K562 (cell line): Measurements from ENCODE around the gene TAF4. TPM values are rescaled to one million over a fixed set of nuclear protein-coding genes. Genes with fewer than 3 reads are reported as not detected.

ENCODE experiments used
- ATAC-seq: fragments of 200-7000 bp; cut with Tn5 transposase; 3 replicates; pipeline ENCODE4 v1.9.1; 2020; ENCODE audit warnings: moderate library complexity
- BruUV-seq: library from RNA; stranded (reverse); fragments of 400-500 nt; replicated peaks from 2 replicates; lab custom pipeline; 2021; lab: Mats Ljungman, UMichigan
- CTCF ChIA-PET: fragments of 300-600 bp; formaldehyde crosslinking; extraction: SDS; loops from one replicate; lab custom pipeline; 2021; ENCODE audit warnings: low intra/inter-chr PET ratio; lab: Yijun Ruan, JAX
- POLR2A ChIA-PET: fragments of 300-600, 350-650 bp; sonication (Branson Sonifier 250); formaldehyde crosslinking; extraction: SDS; loops from one replicate; lab custom pipeline; 2021; ENCODE audit warnings: antibody characterized with exemption, inconsistent platforms; lab: Yijun Ruan, JAX
- DNase-seq, 4 experiments: peaks; one replicate each; pipeline versions ENCODE4 v3.0.0 to v3.0.0-alpha.2; 2011 to 2018; ENCODE audit warnings: low spot score in 3 of 4, mixed read lengths in 3 of 4; ENCODE audit errors: extremely low read depth in 1 of 4
- FAIRE-seq: peaks from 2 replicates; lab custom pipeline; 2011; peaks lifted over from hg19 to GRCh38; lab: Jason Lieb, UNC
- H2AFZ ChIP-seq: 2 replicates; pipeline ENCODE4 v1.6.0; 2011; ENCODE audit warnings: low read depth, low read length, control low read depth, inconsistent platforms
- H3K27ac ChIP-seq: fragments of 200-600 bp; 3 replicates; pipeline ENCODE4 v1.8.0; 2011; ENCODE audit warnings: low read depth, mild to moderate bottlenecking, control low read depth, inconsistent platforms, low read length, moderate library complexity, mixed read lengths; ENCODE audit errors: extremely low read depth
- H3K27me3 ChIP-seq, 2 experiments: fragments of 300-600 bp in 1 of 2; 2 replicates in 1 of 2; 3 replicates in 1 of 2; pipeline versions ENCODE4 v1.6.0 to v1.8.0; 2011; ENCODE audit warnings: inconsistent platforms in 2 of 2, low read length in 2 of 2, mild to moderate bottlenecking in 1 of 2, mixed read lengths in 1 of 2, moderate library complexity in 1 of 2; ENCODE audit not compliant: control insufficient read depth in 2 of 2, insufficient read depth in 2 of 2
- H3K36me3 ChIP-seq: fragments of 300-600 bp; 3 replicates; pipeline ENCODE4 v1.8.0; 2011; ENCODE audit warnings: mild to moderate bottlenecking, low read length, inconsistent platforms; ENCODE audit not compliant: control insufficient read depth, insufficient read depth
- H3K4me1 ChIP-seq, 2 experiments: fragments of 200-600 bp in 1 of 2; replicated peaks in 1 of 2; 2 replicates in 1 of 2; 3 replicates in 1 of 2; pipeline versions ENCODE4 v1.5.1 to v1.8.0; 2011; ENCODE audit warnings: inconsistent platforms in 2 of 2, low read length in 2 of 2, mild to moderate bottlenecking in 1 of 2, mixed read lengths in 1 of 2, moderate library complexity in 1 of 2; ENCODE audit not compliant: control insufficient read depth in 2 of 2, insufficient read depth in 2 of 2
- H3K4me2 ChIP-seq: 2 replicates; pipeline ENCODE4 v1.6.1; 2011; ENCODE audit warnings: low read length, control low read depth, inconsistent platforms, mixed read lengths; ENCODE audit not compliant: insufficient read depth
- H3K4me3 ChIP-seq: fragments of 200-600 bp; sonication (generic), shearing (Covaris generic); 2 replicates; pipeline ENCODE4 v1.5.1; 2016; ENCODE audit warnings: control low read depth, inconsistent platforms
- H3K79me2 ChIP-seq: fragments of 200-600 bp; 3 replicates; pipeline ENCODE4 v1.8.0; 2011; ENCODE audit warnings: low read length, inconsistent platforms; ENCODE audit not compliant: control insufficient read depth, insufficient read depth
- H3K9ac ChIP-seq, 2 experiments: 2 replicates each; pipeline versions ENCODE4 v1.6.0 to v1.6.1; 2011; ENCODE audit warnings: low read depth in 2 of 2, low read length in 2 of 2, control low read depth in 1 of 2, inconsistent platforms in 1 of 2, mild to moderate bottlenecking in 1 of 2, mixed read lengths in 1 of 2; ENCODE audit not compliant: insufficient read depth in 1 of 2
- H3K9me1 ChIP-seq: one replicate; pipeline ENCODE4 v1.6.0; 2011; ENCODE audit warnings: inconsistent platforms, mild to moderate bottlenecking, low read length, moderate library complexity; ENCODE audit not compliant: control insufficient read depth, insufficient read depth
- H3K9me3 ChIP-seq: replicated peaks from 2 replicates; pipeline ENCODE4 v1.5.1; 2011; ENCODE audit warnings: low read depth, low read length, inconsistent platforms; ENCODE audit not compliant: control insufficient read depth, insufficient read depth
- H4K20me1 ChIP-seq: replicated peaks from 2 replicates; pipeline ENCODE4 v1.6.1; 2011; ENCODE audit warnings: low read length, inconsistent platforms, mixed read lengths; ENCODE audit not compliant: control insufficient read depth, insufficient read depth
- EWSR1 ChIP-seq: fragments of 450-650 bp; IDR thresholded peaks from 2 replicates; pipeline ENCODE4 v1.6.1; 2018; ENCODE audit warnings: borderline replicate concordance, mild to moderate bottlenecking, low read depth, moderate library complexity; ENCODE audit not compliant: partially characterized antibody
- FOXM1 ChIP-seq, 2 experiments: fragments of 450-650 bp in 1 of 2; sonication (generic) in 1 of 2; formaldehyde crosslinking in 1 of 2; IDR thresholded peaks; 2 replicates each; pipeline versions ENCODE4 v1.6.1 to v1.9.0; 2017 to 2022; ENCODE audit warnings: low read depth in 2 of 2, mild to moderate bottlenecking in 2 of 2, missing genetic modification reagents in 1 of 2, moderate library complexity in 1 of 2
- GABPA ChIP-seq: fragments of 200-800 bp; sonication (Bioruptor generic); conservative IDR thresholded peaks from 2 replicates; pipeline ENCODE4 v1.6.1; 2016; ENCODE audit warnings: low read depth, missing genetic modification characterization, missing compliant biosample characterization
- HEY1 ChIP-seq: fragments of 250-450 bp; sonication (Bioruptor Pico); IDR thresholded peaks from 2 replicates; pipeline ENCODE4 v1.5.0; 2020; ENCODE audit warnings: mild to moderate bottlenecking, moderate library complexity, borderline replicate concordance
- MCM5 ChIP-seq: fragments of 450-650 bp; IDR thresholded peaks from 2 replicates; pipeline ENCODE4 v1.6.1; 2016; ENCODE audit warnings: low read depth
- MTA1 ChIP-seq: fragments of 450-650 bp; IDR thresholded peaks from 2 replicates; pipeline ENCODE4 v1.6.1; 2017; ENCODE audit warnings: borderline replicate concordance
- MXI1 ChIP-seq: IDR thresholded peaks from 2 replicates; pipeline ENCODE4 v1.6.1; 2011; ENCODE audit warnings: low read depth, mild to moderate bottlenecking, improper control_type of control experiment, low read length
- NR4A1 ChIP-seq, 2 experiments: fragments of 250-450 bp in 1 of 2; fragments of 450-650 bp in 1 of 2; sonication (Bioruptor Pico) in 1 of 2; IDR thresholded peaks; 2 replicates each; pipeline versions ENCODE4 v1.4.0 to v1.6.1; 2016 to 2020; ENCODE audit warnings: mild to moderate bottlenecking in 2 of 2, missing compliant biosample characterization in 1 of 2, missing genetic modification characterization in 1 of 2, moderate library complexity in 1 of 2
- RBM14 ChIP-seq: fragments of 200-400 bp; formaldehyde crosslinking; IDR thresholded peaks from 2 replicates; pipeline ENCODE4 v1.6.1; 2018; ENCODE audit warnings: low read depth, mild to moderate bottlenecking, low read length, moderate library complexity, borderline replicate concordance; ENCODE audit not compliant: insufficient read depth
- RNF2 ChIP-seq: sonication (generic); IDR thresholded peaks from 2 replicates; pipeline ENCODE4 v1.6.1; 2016
- U2AF1 ChIP-seq: fragments of 200-400 bp; formaldehyde crosslinking; optimal IDR thresholded peaks from 2 replicates; pipeline ENCODE3; 2017; ENCODE audit warnings: mild to moderate bottlenecking, low read depth, low read length, moderate library complexity
- ZNF41 ChIP-seq: fragments of 250-450 bp; sonication (Bioruptor Pico); conservative IDR thresholded peaks from 2 replicates; pipeline ENCODE4 v1.4.0; 2020; ENCODE audit warnings: mild to moderate bottlenecking
- ZNF551 ChIP-seq: fragments of 250-450 bp; sonication (Bioruptor Pico); IDR thresholded peaks from 2 replicates; pipeline ENCODE4 v1.5.0; 2021; ENCODE audit warnings: mild to moderate bottlenecking, moderate library complexity
- WGBS: fragments of 100-300 bp; shearing (Covaris generic); methylation state at CpG from one replicate; pipeline ENCODE4 v1.1.6; 2016; ENCODE audit warnings: low coverage, mixed read lengths; ENCODE audit not compliant: insufficient coverage; ENCODE audit errors: missing lambda C conversion rate; 5-methylcytosine and 5-hydroxymethylcytosine counted together
- in situ Hi-C: fragments of 300-500 bp; cut with MboI; formaldehyde crosslinking; loops from 4 replicates; pipeline ENCODE4 v1.15.0; 2018; ENCODE audit warnings: inconsistent platforms, mixed read lengths
- intact Hi-C: fragments of 100-400 bp; cut with micrococcal nuclease; formaldehyde crosslinking; loops from 2 replicates; pipeline ENCODE4 v1.14.2; 2022
- polyA plus RNA-seq, 8 experiments: library from polyadenylated mRNA; depleted of rRNA in 4 of 8; stranded (reverse) in 5 of 8; unstranded in 3 of 8; fragments of >200 nt; fragmentation: Nextera tagmentation in 2 of 8; fragmentation: Illumina TruSeq in 1 of 8; extraction: Ambion mirVana in 2 of 8; extraction: Trizol in 1 of 8; gene quantifications; 2 replicates each; pipeline versions ENCODE4 v1.2.1 to v1.2.3, GENCODE V29; 2011 to 2014; ENCODE audit warnings: inconsistent platforms in 1 of 8, missing spikeins in 1 of 8
- total RNA-seq, 7 experiments: library from RNA; depleted of rRNA in 6 of 7; stranded (reverse); fragments of >200 nt in 6 of 7; fragmentation: Illumina TruSeq in 2 of 7; extraction: Trizol in 2 of 7; gene quantifications; 2 replicates each; pipeline versions ENCODE4 v1.2.1 to v1.2.3, GENCODE V29; 2011 to 2021; ENCODE audit warnings: low replicate concordance in 1 of 7
- TF ChIP-seq, protein P1 (sequence below): sonication (generic); formaldehyde crosslinking; IDR thresholded peaks from 2 replicates; pipeline ENCODE4 v1.8.0; 2022; ENCODE audit warnings: mild to moderate bottlenecking, missing genetic modification reagents

Gene TAF4
- total and polyA plus RNA-seq, 9 of the 15 experiments (the other 6 are each of a cell fraction or from before 2014, with no cell fraction given): 0.44 to 28.3 (median 5.6) TPM

DNA sequence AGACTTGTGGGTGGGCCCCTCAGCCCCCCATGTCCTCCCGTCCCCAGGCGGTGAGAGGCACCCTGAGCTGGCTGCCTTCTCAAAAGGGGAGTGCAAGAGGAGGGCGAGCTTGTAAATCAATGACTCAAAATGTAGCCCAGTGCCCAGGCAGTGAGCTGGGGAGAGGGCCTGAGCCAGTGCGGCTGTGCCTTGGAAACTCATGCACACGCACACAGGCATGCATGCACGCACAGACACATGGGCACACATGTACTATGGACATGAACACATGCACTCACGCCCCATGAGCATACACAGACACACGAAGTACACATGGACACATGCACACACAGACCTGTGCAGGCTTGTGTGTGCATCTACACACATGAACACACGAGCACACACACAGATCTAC, 133.5 kb downstream of the TAF4 start:
- Histone ChIP-seq H3K9ac (no peak overlapping the region), H3K9me3 (no peaks in the 10 kb centered on the region; the same call in 1 of the 2 replicates), H4K20me1 (no peaks in the 10 kb centered on the region; the same call in none of the 2 replicates), H3K9me1 (no peaks in the 10 kb centered on the region), H3K4me3 (no peak overlapping the region), H3K27ac (no peak overlapping the region), H3K4me1 (peaks cover 0 to 23% of the 10 kb centered on the region in 2 experiments; a peak in 2 of 5 replicates), H3K36me3 (no peaks in the 10 kb centered on the region), H2AFZ (no peak overlapping the region), H3K27me3 (peaks cover 6 to 62% of the 10 kb centered on the region in 2 experiments), H3K79me2 (no peaks in the 10 kb centered on the region), H3K4me2 (no peak overlapping the region)
- ATAC-seq: no peak
- in situ Hi-C loops: no loop called here
- DNase-seq: no peak
- ChIA-PET CTCF (no interaction called here), POLR2A (no interaction called here)
- intact Hi-C loops: no loop called here
- TF ChIP-seq HEY1 (no peak), RBM14 (no peak)
- 0% methylated on average over 9 of the region's 9 CpGs for WGBS
- no TSS peak for BruUV-seq
- FAIRE-seq: no peak

DNA sequence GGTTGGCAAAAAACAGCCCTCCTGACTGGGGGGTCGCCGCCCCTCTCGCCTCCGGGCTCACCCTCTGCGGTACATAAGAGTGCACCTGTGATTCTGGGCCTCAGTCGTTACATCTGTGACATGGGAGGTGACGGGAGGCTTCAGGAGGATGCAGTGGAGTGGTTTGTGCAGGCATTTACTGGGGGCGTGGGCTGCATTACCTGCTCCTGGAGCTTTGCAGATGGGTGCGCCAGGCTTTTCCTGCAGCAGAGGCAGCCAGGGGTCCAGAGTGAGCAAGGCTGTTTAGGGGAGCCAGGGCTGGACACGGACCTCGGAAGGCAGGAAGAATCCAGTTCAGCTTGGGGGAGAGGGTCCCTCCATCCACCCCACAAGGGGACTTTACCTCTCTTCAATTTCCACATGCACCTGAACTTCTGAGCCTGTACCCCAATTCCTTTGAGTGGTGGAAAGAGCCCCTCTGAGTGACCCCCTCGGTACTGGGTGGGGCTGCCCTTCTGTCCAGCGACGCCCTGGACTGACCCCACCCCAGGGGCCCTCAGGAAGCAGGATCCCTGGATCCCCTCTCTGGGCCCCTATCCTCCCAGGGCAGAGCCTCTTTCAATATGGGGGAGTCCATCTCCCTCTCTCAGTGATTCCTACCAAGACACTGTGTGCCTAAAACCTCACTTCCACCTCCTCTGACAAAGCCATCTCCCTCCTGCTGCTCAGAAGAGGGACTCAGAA, 134.0 kb downstream of the TAF4 start:
- ChIA-PET CTCF (no interaction called here), POLR2A (no interaction called here)
- WGBS: 4% methylated on average over 14 of the region's 14 CpGs
- no TSS peak for BruUV-seq
- Histone ChIP-seq H3K9me3 (no peaks in the 10 kb centered on the region; the same call in 1 of the 2 replicates), H3K9ac (no peak overlapping the region), H3K4me3 (no peak overlapping the region), H3K36me3 (no peaks in the 10 kb centered on the region), H3K9me1 (no peaks in the 10 kb centered on the region), H4K20me1 (no peaks in the 10 kb centered on the region; the same call in none of the 2 replicates), H3K4me1 (peaks cover 0 to 19% of the 10 kb centered on the region in 2 experiments; a peak in 2 of 5 replicates), H2AFZ (no peak overlapping the region), H3K27me3 (peaks cover 12 to 61% of the 10 kb centered on the region in 2 experiments), H3K79me2 (no peaks in the 10 kb centered on the region), H3K4me2 (no peak overlapping the region), H3K27ac (no peak overlapping the region)
- FAIRE-seq: no peak
- no peak for ATAC-seq
- no peak for DNase-seq
- intact Hi-C loops: no loop called here
- in situ Hi-C loops: no loop called here
- no peak for TF ChIP-seq MTA1
- TF ChIP-seq NR4A1 (CRISPR knock-in tag; IDR thresholded peaks at IDR 0.05): no peak
- TF ChIP-seq NR4A1 (tag; IDR thresholded peaks at IDR 0.05): no peak
- TF ChIP-seq MXI1: no peak
- no peak for TF ChIP-seq ZNF41 (CRISPR knock-in tag)
- TF ChIP-seq, protein P1, sequence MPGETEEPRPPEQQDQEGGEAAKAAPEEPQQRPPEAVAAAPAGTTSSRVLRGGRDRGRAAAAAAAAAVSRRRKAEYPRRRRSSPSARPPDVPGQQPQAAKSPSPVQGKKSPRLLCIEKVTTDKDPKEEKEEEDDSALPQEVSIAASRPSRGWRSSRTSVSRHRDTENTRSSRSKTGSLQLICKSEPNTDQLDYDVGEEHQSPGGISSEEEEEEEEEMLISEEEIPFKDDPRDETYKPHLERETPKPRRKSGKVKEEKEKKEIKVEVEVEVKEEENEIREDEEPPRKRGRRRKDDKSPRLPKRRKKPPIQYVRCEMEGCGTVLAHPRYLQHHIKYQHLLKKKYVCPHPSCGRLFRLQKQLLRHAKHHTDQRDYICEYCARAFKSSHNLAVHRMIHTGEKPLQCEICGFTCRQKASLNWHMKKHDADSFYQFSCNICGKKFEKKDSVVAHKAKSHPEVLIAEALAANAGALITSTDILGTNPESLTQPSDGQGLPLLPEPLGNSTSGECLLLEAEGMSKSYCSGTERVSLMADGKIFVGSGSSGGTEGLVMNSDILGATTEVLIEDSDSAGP: no peak
- TF ChIP-seq MCM5: no peak
- no peak for TF ChIP-seq EWSR1
- no peak for TF ChIP-seq GABPA (tag)
- TF ChIP-seq U2AF1: no peak
- no peak for TF ChIP-seq RNF2
- TF ChIP-seq FOXM1 (IDR thresholded peaks at IDR 0.05; ENCODE audit: low read depth): no peak
- no peak for TF ChIP-seq FOXM1 (CRISPR knock-in tag; IDR thresholded peaks at IDR 0.05; ENCODE audit: low read depth)
- no peak for TF ChIP-seq ZNF551 (CRISPR knock-in tag)
